Gastrocnemius medialis (tissue), 4 donors: ENCODE measurements around the gene AMIGO3. TPM values are rescaled to one million over a fixed set of nuclear protein-coding genes. Genes with fewer than 3 reads are reported as not detected.

Experiments used
- ATAC-seq, 2 donors: fragments of 150-250 bp; one replicate each; pipeline ENCODE4 v1.9.1; 2016
- DNase-seq, 2 donors: peaks; one replicate each; pipeline ENCODE4 v3.0.0-alpha.2; 2019
- H3K27ac ChIP-seq, 4 donors: fragments of 200-600 bp; sonication (generic); 1 replicate in 1 of 4; 2 replicates in 3 of 4; pipeline ENCODE4 v1.5.1; 2016 to 2018; ENCODE audit warnings: mild to moderate bottlenecking in 2 of 4, moderate library complexity in 1 of 4
- H3K27me3 ChIP-seq, 3 donors: fragments of 200-600 bp; sonication (generic) in 2 of 3; 1 replicate in 1 of 3; 2 replicates in 2 of 3; pipeline versions ENCODE4 v1.5.1 to v1.6.0; 2016 to 2019; ENCODE audit warnings: mild to moderate bottlenecking in 1 of 3, moderate library complexity in 1 of 3
- H3K36me3 ChIP-seq, 2 donors: fragments of 200-600 bp; sonication (generic) in 1 of 2; one replicate each; pipeline ENCODE4 v1.5.1; 2017 to 2018
- H3K4me1 ChIP-seq, 2 donors: fragments of 200-600 bp; sonication (generic) in 1 of 2; one replicate each; pipeline ENCODE4 v1.5.1; 2016 to 2017; ENCODE audit warnings: mild to moderate bottlenecking in 2 of 2
- H3K4me3 ChIP-seq, 4 donors: fragments of 200-600 bp; sonication (generic) in 3 of 4; 1 replicate in 1 of 4; 2 replicates in 3 of 4; pipeline ENCODE4 v1.5.1; 2016 to 2019; ENCODE audit warnings: mild to moderate bottlenecking in 2 of 4
- H3K9me3 ChIP-seq, 3 donors: fragments of 200-600 bp; sonication (generic) in 2 of 3; 1 replicate in 1 of 3; 2 replicates in 2 of 3; pipeline ENCODE4 v1.5.1; 2016 to 2019
- CTCF ChIP-seq, 5 experiments: fragments of 450-650 bp in 3 of 5; fragments of 200-600 bp in 2 of 5; sonication (generic) in 2 of 5; IDR thresholded peaks in 4 of 5; conservative IDR thresholded peaks in 1 of 5; 1 replicate in 4 of 5; 2 replicates in 1 of 5; pipeline ENCODE4 v1.5.1; 2016 to 2019; ENCODE audit warnings: antibody characterized with exemption in 5 of 5, mild to moderate bottlenecking in 3 of 5, moderate library complexity in 3 of 5
- POLR2A ChIP-seq, 2 donors: fragments of 450-650 bp; IDR thresholded peaks; one replicate each; pipeline ENCODE4 v1.6.1; 2017; ENCODE audit warnings: antibody characterized with exemption in 2 of 2, mild to moderate bottlenecking in 2 of 2, moderate library complexity in 2 of 2
- in situ Hi-C, 4 donors: fragments of 200-750 bp; cut with MboI; loops; one replicate each; pipeline versions ENCODE4 v1.15.0 to v1.8.0; 2017; ENCODE audit warnings: low sequenced_read_pairs in 4 of 4
- intact Hi-C: fragments of 100-400 bp; cut with DNase I; formaldehyde crosslinking; loops from one replicate; pipeline ENCODE4 v1.15.1; 2023; ENCODE audit warnings: low total_unique reads
- total RNA-seq, 4 donors: library from RNA; depleted of rRNA; stranded (reverse); fragments of >200 nt; gene quantifications; one replicate each; pipeline versions ENCODE4 v1.1.0 to v1.2.3, GENCODE V29; 2016

The AMIGO3 gene
- total RNA-seq, 4 donors from 2014 or later: 0.10 to 0.76 (median 0.42) TPM; not detected in 1

- H3K36me3 ChIP-seq: peaks cover 0 to 41% of the 10 kb centered on the region in 2 donors
- in situ Hi-C loops: no loop called here
- no peaks in the 10 kb centered on the region for H3K9me3 ChIP-seq
- DNase-seq (peak; percentile 96 to 98), ATAC-seq (peak; percentile 82)
- H3K4me1 ChIP-seq: peaks cover 27 to 38% of the 10 kb centered on the region in 2 donors
- H3K27me3 ChIP-seq: no peaks in the 10 kb centered on the region
- peak within 1 kb of the TSS; percentile 79 to 99 (median 92) for H3K4me3 ChIP-seq
- H3K27ac ChIP-seq: peak within 1 kb of the TSS; percentile 88 to 100 (median 96)
- TF ChIP-seq CTCF (IDR thresholded peaks at IDR 0.05 in 4 of 5, conservative IDR thresholded peaks at IDR 0.05 in 1 of 5) (no peak), POLR2A (IDR thresholded peaks at IDR 0.05) (peak; percentile 78 to 83)
- intact Hi-C loops: loop anchor here (1.0 to 2.0 kb wide), 3 partner anchors 51 to 79 kb away; partner anchors contain the start of genes INKA1 and IP6K1
These were observed 4.4 kb upstream of the AMIGO3 start, which contains the start of gene GMPPB for GRCh38 chr3:49723628-49724551. TSS of gene GMPPB (minus strand) at chr3:49723951. CDS start at chr3:49723726, 225 bp downstream.

GRCh38 chr3:49723296-49723627, 3.8 kb upstream of the AMIGO3 start:
- H3K27ac ChIP-seq: peak overlapping the region; percentile 88 to 100 (median 96)
- peak overlapping the region; percentile 79 to 99 (median 92) for H3K4me3 ChIP-seq
- no peaks in the 10 kb centered on the region for H3K9me3 ChIP-seq
- peak; percentile 47 to 57 for ATAC-seq
- no peaks in the 10 kb centered on the region for H3K27me3 ChIP-seq
- intact Hi-C loops: loop anchor here (2.0 kb wide), 1 partner anchor 80 kb away; the partner anchor contains the start of gene INKA1
- peaks cover 27 to 41% of the 10 kb centered on the region in 2 donors for H3K4me1 ChIP-seq
- peaks cover 0 to 41% of the 10 kb centered on the region in 2 donors for H3K36me3 ChIP-seq
- in situ Hi-C loops: no loop called here
- TF ChIP-seq CTCF (IDR thresholded peaks at IDR 0.05 in 4 of 5, conservative IDR thresholded peaks at IDR 0.05 in 1 of 5) (no peak), POLR2A (IDR thresholded peaks at IDR 0.05) (no peak)
- DNase-seq: peak; percentile 64 to 81

GRCh38 chr3:49722896-49723295, 3.4 kb upstream of the AMIGO3 start:
- ATAC-seq (no peak), DNase-seq (no peak)
- H3K4me3 ChIP-seq: peak overlapping the region; percentile 79 to 99 (median 92)
- TF ChIP-seq POLR2A (IDR thresholded peaks at IDR 0.05) (no peak), CTCF (IDR thresholded peaks at IDR 0.05 in 4 of 5, conservative IDR thresholded peaks at IDR 0.05 in 1 of 5) (no peak)
- in situ Hi-C loops: no loop called here
- peaks cover 27 to 41% of the 10 kb centered on the region in 2 donors for H3K4me1 ChIP-seq
- peak overlapping the region; percentile 88 to 100 (median 96) for H3K27ac ChIP-seq
- intact Hi-C loops: loop anchor here (2.0 kb wide), 1 partner anchor 80 kb away; the partner anchor contains the start of gene INKA1
- H3K9me3 ChIP-seq: no peaks in the 10 kb centered on the region
- H3K36me3 ChIP-seq: peaks cover 0 to 39% of the 10 kb centered on the region in 2 donors
- no peaks in the 10 kb centered on the region for H3K27me3 ChIP-seq

GRCh38 chr3:49721896-49722781, 2.7 kb upstream of the AMIGO3 start:
- intact Hi-C loops: loop anchor here (2.0 kb wide), 1 partner anchor 81 kb away; the partner anchor contains the start of gene INKA1
- H3K4me3 ChIP-seq: peak overlapping the region in 2 of 4 donors; percentile 90 to 99

More at GRCh38 chr3:49721896-49722781, 2.7 kb upstream of the AMIGO3 start:
- Histone ChIP-seq H3K27ac (peak overlapping the region; percentile 88 to 100 (median 96)), H3K27me3 (no peaks in the 10 kb centered on the region), H3K9me3 (no peaks in the 10 kb centered on the region), H3K36me3 (peaks cover 0 to 33% of the 10 kb centered on the region in 2 donors), H3K4me1 (peaks cover 27 to 41% of the 10 kb centered on the region in 2 donors)
- peak in 1 of 2 donors; percentile 22 for DNase-seq
- in situ Hi-C loops: no loop called here
- no peak for TF ChIP-seq POLR2A (IDR thresholded peaks at IDR 0.05)
- TF ChIP-seq CTCF (IDR thresholded peaks at IDR 0.05 in 4 of 5, conservative IDR thresholded peaks at IDR 0.05 in 1 of 5): no peak
- ATAC-seq: no peak
